ENCODE results near the gene DPEP1. TPM values are rescaled to one million over a fixed set of nuclear protein-coding genes. Genes with fewer than 3 reads are reported as not detected.

DPEP1 gene
- total RNA-seq (2022; extraction: Qiagen RNA extraction) = 0.64 to 1.4 TPM (median 1.1 TPM) in 5 replicates

DNA sequence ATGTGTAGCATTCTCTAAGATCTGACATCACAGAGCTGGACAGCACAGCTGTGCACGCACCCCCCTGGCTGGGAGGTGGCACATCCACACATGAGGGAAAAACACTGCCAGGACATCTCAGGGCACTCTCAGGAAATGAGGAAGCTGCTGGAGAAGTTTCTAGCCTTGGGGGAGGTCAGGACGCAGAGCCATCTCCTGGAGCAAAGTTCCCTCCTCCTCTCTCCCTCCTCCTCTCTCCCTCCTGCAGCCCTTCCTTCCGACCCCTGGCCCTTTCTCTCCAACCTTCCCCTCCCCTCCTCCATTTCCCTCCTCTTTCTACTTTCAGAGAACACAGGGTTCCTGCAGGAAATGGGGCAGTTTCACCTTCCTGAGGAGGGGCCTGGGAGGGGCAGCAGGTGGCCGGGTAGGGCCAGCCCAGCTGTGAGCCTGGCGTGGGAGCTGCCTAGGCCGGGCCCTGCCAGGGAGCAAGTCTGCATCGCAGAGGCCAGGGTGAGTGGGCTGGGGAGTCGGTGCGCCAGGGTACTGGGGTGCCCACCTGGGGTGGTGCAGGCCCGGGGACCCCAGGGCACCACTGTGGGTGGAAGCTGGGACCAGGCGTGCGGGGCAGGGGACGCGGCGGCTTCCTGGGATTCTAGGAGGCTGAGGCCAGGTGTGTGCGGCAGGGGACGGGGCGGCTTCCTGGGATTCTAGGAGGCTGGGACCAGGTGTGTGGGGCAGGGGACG is at the start of gene DPEP1:
Gene DPEP1 (plus strand): TSS at position 412 of the 723 bp plus-strand sequence. CDS start 16,769 bp downstream, outside the sequence.

DNA sequence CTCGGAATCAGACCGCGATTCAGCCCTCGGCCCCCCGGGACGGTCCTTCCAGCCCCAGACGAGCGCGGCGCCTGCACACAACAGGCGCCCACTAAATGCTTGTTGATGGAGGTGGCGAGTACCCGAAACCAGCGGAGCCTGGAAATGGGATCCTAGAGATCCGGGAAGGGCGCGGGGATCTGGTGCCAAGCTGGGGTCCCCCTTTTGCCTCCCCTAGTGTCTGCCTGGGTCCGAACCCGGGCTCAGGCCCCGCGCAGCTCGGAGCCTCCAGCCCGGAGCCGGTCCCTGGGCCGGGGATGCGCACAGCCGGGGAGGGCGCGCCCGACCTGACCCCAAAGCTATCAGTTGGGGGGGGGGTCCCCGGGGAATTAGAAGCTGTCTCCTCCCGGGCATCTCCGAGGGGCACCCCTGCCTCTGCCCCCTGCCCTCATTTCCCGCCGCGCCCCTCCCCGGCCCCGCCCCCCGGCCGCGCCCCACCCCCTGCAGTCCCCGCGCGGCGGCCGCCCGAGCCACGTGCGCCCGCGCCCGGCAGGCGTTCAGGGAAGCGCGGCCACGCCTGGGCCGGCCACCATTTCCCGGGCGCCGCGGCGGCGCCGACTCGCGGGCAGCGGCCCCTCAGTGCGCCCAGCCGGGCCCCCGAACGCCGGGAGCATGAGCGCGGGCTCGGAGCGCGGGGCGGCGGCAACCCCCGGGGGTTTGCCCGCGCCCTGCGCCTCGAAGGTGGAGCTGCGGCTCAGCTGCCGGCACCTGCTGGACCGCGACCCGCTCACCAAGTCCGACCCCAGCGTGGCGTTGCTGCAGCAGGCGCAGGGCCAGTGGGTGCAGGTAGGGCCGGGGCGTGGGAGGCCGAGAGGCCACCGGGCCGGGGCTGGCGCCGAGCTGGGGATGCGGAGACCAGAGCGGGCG is 37.9 kb upstream of the DPEP1 start, which contains the start of gene CPNE7:
Gene CPNE7 (plus strand): TSS at position 512 of the 906 bp plus-strand sequence. CDS start 140 bp downstream, at position 652.

DNA sequence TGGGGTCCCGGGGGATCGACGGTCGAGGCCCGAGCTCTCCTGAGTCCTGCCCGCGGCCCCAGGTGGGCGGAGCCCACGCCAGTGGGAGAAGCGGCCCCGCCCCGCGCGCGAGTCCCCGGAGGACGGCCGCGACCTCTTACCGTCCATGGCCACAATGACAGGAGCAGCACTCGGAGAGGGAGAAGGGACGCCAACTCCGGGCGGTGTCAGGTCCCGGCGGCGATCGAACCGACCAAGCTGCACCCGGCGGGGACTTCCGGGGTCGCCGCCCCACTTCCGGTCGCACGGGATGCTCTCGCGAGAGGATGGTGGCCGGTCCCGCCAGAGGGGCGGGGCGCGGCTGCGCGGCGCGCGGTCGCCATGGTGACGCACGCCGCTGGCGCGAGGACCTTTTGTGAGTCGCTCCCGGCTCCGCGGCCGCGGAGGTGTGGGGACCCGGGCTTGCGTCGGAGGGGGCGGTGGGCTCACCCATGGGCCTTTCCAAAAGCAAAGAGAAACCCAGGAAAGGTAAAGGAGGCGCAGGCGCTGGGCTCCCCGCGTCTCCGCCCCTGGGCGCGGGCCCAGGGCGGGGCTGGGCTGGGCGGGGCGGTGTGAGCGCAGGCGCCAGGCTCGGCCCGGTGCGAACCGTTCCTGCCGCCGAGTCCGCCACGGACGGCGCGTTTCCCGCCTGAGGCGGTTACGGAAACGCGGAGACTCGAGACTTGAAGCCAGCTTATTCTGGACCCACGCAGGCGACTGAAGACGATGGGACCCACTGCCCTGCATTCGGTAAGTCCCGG is 44.2 kb downstream of the DPEP1 start, which contains the start of the genes CHMP1A and SPATA33:
Gene CHMP1A (minus strand): TSS at position 267 of the 779 bp plus-strand sequence. CDS start 120 bp downstream, at position 147.
Gene SPATA33 (plus strand): TSS at position 395 of the 779 bp plus-strand sequence. CDS start 76 bp downstream, at position 471.

DNA sequence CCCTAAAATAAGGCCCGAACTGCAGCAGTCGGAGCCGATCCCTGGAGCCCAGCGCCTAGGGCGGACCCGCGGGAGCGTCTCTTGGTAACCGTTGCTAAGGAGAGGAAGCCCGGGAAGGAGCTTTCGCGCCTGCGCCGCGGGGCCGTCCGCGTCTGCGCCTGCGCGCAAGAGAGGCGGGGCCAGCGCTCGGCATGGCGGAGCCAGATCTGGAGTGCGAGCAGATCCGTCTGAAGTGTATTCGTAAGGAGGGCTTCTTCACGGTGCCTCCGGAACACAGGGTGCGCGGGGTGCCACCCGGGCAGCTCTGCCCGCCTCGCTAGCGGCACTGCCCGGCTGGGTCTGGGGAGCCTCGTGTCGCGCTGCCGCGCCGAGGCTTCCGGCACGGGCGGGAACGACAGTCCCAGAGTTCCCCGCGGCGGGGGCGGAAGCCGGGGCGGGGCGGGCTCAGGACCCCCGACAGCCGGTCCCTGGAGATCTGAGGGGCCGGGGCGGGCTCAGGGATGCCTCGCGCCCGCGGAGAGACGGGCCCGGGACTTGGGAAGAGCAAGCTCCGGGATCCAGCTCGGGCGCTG is 73.2 kb downstream of the DPEP1 start, which contains the start of gene CDK10:
Gene CDK10 (plus strand): TSS at position 170 of the 572 bp plus-strand sequence. CDS start 22 bp downstream, at position 192.

Other genes with a start within 250 kb of the DPEP1 start
- 108 to 117 TPM (median 114 TPM) in 5 replicates for gene ANKRD11, start 123.1 kb upstream of the DPEP1 start, total RNA-seq (2022; extraction: Qiagen RNA extraction)
- 103 to 121 TPM (median 106 TPM) in 5 replicates for gene SPG7, start 105.2 kb upstream of the DPEP1 start, total RNA-seq (2022; extraction: Qiagen RNA extraction)
- 3,013 to 4,261 TPM (median 4,123 TPM) in 5 replicates for gene RPL13, start 53.0 kb upstream of the DPEP1 start, total RNA-seq (2022; extraction: Qiagen RNA extraction)
- 57.9 to 78.8 TPM (median 76.2 TPM) in 5 replicates for gene CPNE7, start 37.9 kb upstream of the DPEP1 start, total RNA-seq (2022; extraction: Qiagen RNA extraction)
- 89.6 to 119 TPM (median 92.0 TPM) in 5 replicates for gene CHMP1A, start 44.1 kb downstream of the DPEP1 start, total RNA-seq (2022; extraction: Qiagen RNA extraction)
- gene SPATA33, start 44.2 kb downstream of the DPEP1 start, total RNA-seq (2022; extraction: Qiagen RNA extraction) = 12.0 to 17.5 TPM (median 16.5 TPM) in 5 replicates
- gene CDK10, start 73.0 kb downstream of the DPEP1 start, total RNA-seq (2022; extraction: Qiagen RNA extraction) = 36.0 to 85.5 TPM (median 42.8 TPM) in 5 replicates
- 9.0 to 13.1 TPM (median 12.6 TPM) in 5 replicates for gene SPATA2L, start 88.1 kb downstream of the DPEP1 start, total RNA-seq (2022; extraction: Qiagen RNA extraction)
- 3.7 to 5.9 TPM (median 4.9 TPM) in 5 replicates for gene VPS9D1, start 107.3 kb downstream of the DPEP1 start, total RNA-seq (2022; extraction: Qiagen RNA extraction)
- 17.7 to 19.5 TPM (median 19.1 TPM) in 5 replicates for gene ZNF276, start 107.9 kb downstream of the DPEP1 start, total RNA-seq (2022; extraction: Qiagen RNA extraction)
- gene FANCA, start 203.0 kb downstream of the DPEP1 start, total RNA-seq (2022; extraction: Qiagen RNA extraction) = 28.7 to 35.7 TPM (median 32.1 TPM) in 5 replicates
- 5.5 to 7.7 TPM (median 7.2 TPM) in 5 replicates for gene SPIRE2, start 214.8 kb downstream of the DPEP1 start, total RNA-seq (2022; extraction: Qiagen RNA extraction)

All from A549 treated with Hydrocortisone at 1 μM for 4 hours (cell line).